Purkinje cell (primary cell): ENCODE results near the gene FUT3. TPM values are rescaled to one million over a fixed set of nuclear protein-coding genes. Genes with fewer than 3 reads are reported as not detected.

ENCODE experiments used
- polyA plus RNA-seq: library from polyadenylated mRNA; unstranded; fragments of >200 nt; fragmentation: Nextera tagmentation; gene quantifications from 2 replicates; pipeline ENCODE4 v1.2.1, GENCODE V29; 2014

Gene FUT3
- not detected in 2 replicates for polyA plus RNA-seq

GRCh38 chr19:5851302-5851701, at the start of gene FUT3:
Gene FUT3, minus strand, starts transcription at chr19:5851449.

GRCh38 chr19:5839065-5840017, 11.9 kb downstream of the FUT3 start, which contains the start of gene FUT6:
Gene FUT6, minus strand, starts transcription at chr19:5839702. Its CDS starts 7,135 bp downstream, at chr19:5832567.

GRCh38 chr19:5804516-5805461, 46.5 kb downstream of the FUT3 start, which contains the start of gene NRTN:
Gene NRTN, plus strand, starts transcription at chr19:5805067. Its CDS starts 19,099 bp downstream, at chr19:5824166.

Other genes with a start within 250 kb of the FUT3 start
- 7.2 and 10.8 TPM in 2 replicates for gene SAFB2, start 228.7 kb downstream of the FUT3 start, polyA plus RNA-seq
- gene SAFB, start 228.4 kb downstream of the FUT3 start, polyA plus RNA-seq: 6.2 and 13.3 TPM in 2 replicates
- gene MICOS13, start 170.9 kb downstream of the FUT3 start, polyA plus RNA-seq: 52.4 and 55.3 TPM in 2 replicates
- gene HSD11B1L, start 170.4 kb downstream of the FUT3 start, polyA plus RNA-seq: 3.2 and 10.9 TPM in 2 replicates
- gene RPL36, start 161.2 kb downstream of the FUT3 start, polyA plus RNA-seq: 662 and 689 TPM in 2 replicates
- 3.7 and 4.3 TPM in 2 replicates for gene LONP1, start 131.3 kb downstream of the FUT3 start, polyA plus RNA-seq
- gene CATSPERD, start 130.8 kb downstream of the FUT3 start, polyA plus RNA-seq: not detected in 2 replicates
- gene PRR22, start 66.7 kb downstream of the FUT3 start, polyA plus RNA-seq: not detected in 2 replicates
- gene DUS3L, start 60.3 kb downstream of the FUT3 start, polyA plus RNA-seq: 1.2 and 2.3 TPM in 2 replicates
- not detected in 2 replicates for gene NRTN, start 46.4 kb downstream of the FUT3 start, polyA plus RNA-seq
- gene FUT6, start 11.7 kb downstream of the FUT3 start, polyA plus RNA-seq: not detected in 2 replicates
- gene FUT5, start 19.1 kb upstream of the FUT3 start, polyA plus RNA-seq: not detected in 2 replicates
- 425 and 432 TPM in 2 replicates for gene NDUFA11, start 52.3 kb upstream of the FUT3 start, polyA plus RNA-seq
- not detected in 2 replicates for gene VMAC, start 53.4 kb upstream of the FUT3 start, polyA plus RNA-seq
- 0.13 TPM in 1 of 2 replicates, not detected in the other for gene CAPS, start 62.8 kb upstream of the FUT3 start, polyA plus RNA-seq
- 5.1 and 5.3 TPM in 2 replicates for gene RANBP3, start 126.7 kb upstream of the FUT3 start, polyA plus RNA-seq